Effector memory CD4-positive, alpha-beta T cell (primary cell): ENCODE data around the gene PRDM11.

ENCODE experiments used
- DNase-seq, 3 donors: peaks; one replicate each; pipeline ENCODE4 v3.0.0-alpha.2; 2020
- H3K27ac ChIP-seq: 2 replicates; pipeline ENCODE4 v1.7.0; 2013; ENCODE audit warnings: mild to moderate bottlenecking, low read length, moderate library complexity; ENCODE audit not compliant: insufficient read depth, poor library complexity, severe bottlenecking
- H3K27me3 ChIP-seq: replicated peaks from 2 replicates; pipeline ENCODE4 v1.7.0; 2013; ENCODE audit warnings: mild to moderate bottlenecking, low read length; ENCODE audit not compliant: insufficient read depth, control insufficient read depth, poor library complexity, severe bottlenecking
- H3K36me3 ChIP-seq: 2 replicates; pipeline ENCODE4 v1.7.0; 2013; ENCODE audit warnings: mild to moderate bottlenecking, low read length, moderate library complexity; ENCODE audit not compliant: control insufficient read depth, insufficient read depth
- H3K4me1 ChIP-seq: 2 replicates; pipeline ENCODE4 v1.7.0; 2013; ENCODE audit warnings: low read length, mild to moderate bottlenecking; ENCODE audit not compliant: control insufficient read depth, insufficient read depth, poor library complexity, severe bottlenecking
- H3K4me3 ChIP-seq: 2 replicates; pipeline ENCODE4 v1.7.0; 2013; ENCODE audit warnings: low read length, low read depth, mild to moderate bottlenecking; ENCODE audit not compliant: insufficient read depth, poor library complexity, severe bottlenecking
- H3K9me3 ChIP-seq: 2 replicates; pipeline ENCODE4 v1.7.0; 2013; ENCODE audit warnings: mild to moderate bottlenecking, low read length, moderate library complexity; ENCODE audit not compliant: control insufficient read depth

The PRDM11 gene

DNA sequence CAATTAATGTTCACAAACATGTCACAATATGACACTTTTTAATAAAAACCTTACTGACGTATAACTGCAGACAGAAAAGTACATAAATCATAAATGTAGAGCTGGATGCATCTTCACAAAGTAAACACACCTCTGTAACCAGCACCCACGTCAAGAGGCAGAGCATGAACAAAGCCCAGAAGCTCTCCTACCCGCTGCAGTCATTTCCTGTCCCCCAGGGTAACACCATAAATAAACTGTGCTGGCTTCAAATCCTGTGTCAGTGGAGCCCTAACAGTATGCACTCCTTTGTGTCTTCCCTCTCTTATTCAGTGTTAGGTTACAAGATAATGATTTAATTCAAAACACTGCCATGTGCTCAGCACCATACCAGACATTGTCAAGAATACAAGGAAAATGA lies 134.0 kb downstream of the PRDM11 start:
- Histone ChIP-seq H3K36me3 (no peaks in the 10 kb centered on the region), H3K9me3 (peaks cover 5% of the 10 kb centered on the region), H3K27me3 (no peaks in the 10 kb centered on the region), H3K4me1 (no peaks in the 10 kb centered on the region), H3K27ac (no peak overlapping the region), H3K4me3 (no peak overlapping the region)
- DNase-seq: no peak

DNA sequence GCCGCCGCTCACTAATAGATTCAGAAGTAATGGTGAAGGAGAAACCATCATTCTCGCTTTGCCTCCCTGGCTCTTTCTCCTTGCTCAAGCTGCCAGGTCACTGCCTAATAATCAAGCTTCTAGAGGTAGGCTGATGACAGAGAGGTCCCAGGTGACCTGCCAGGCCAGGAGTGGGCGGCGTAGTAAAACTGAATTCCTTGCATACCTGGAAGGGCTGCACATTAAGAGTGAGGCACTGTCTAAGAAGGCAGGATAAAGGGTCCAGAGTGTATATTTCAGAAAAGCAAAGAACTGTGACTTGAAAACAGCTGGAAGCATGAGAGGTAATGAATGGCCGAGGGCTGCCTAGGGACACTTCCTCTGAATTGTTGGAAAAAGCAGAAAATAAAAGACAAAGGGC lies 135.6 kb downstream of the PRDM11 start:
- no peak for DNase-seq
- Histone ChIP-seq H3K27me3 (peaks cover 3% of the 10 kb centered on the region), H3K27ac (no peak overlapping the region), H3K4me1 (no peaks in the 10 kb centered on the region), H3K36me3 (no peaks in the 10 kb centered on the region), H3K4me3 (no peak overlapping the region), H3K9me3 (peaks cover 5% of the 10 kb centered on the region)
